ENCODE results near the gene GBP3.
"Not testable (repeated sequence)": the region's sequence is repeated elsewhere in the genome, so short reads cannot be mapped to it uniquely, and the experiment has no call there.

The GBP3 gene

GRCh38 chr1:89041119-89041641, 18.5 kb upstream of the GBP3 start:
- DNase-seq: no peak

GRCh38 chr1:89040315-89040626, 17.6 kb upstream of the GBP3 start:
- no peak for DNase-seq

- no peak for DNase-seq
These were observed 14.5 kb upstream of the GBP3 start for GRCh38 chr1:89037186-89037585.

- DNase-seq: no peak
These were observed 12.4 kb upstream of the GBP3 start for GRCh38 chr1:89035080-89035479.

GRCh38 chr1:89034004-89034403, 11.3 kb upstream of the GBP3 start:
- not testable (repeated sequence) for DNase-seq

GRCh38 chr1:89029051-89029450, 6.4 kb upstream of the GBP3 start:
- DNase-seq: not testable (repeated sequence)

- DNase-seq: no peak
These were observed 3.3 kb upstream of the GBP3 start for GRCh38 chr1:89025928-89026327.

- DNase-seq: no peak
These were observed 360 bp upstream of the GBP3 start for GRCh38 chr1:89023026-89023425.

- DNase-seq: not testable (repeated sequence)
These were observed 4.3 kb downstream of the GBP3 start for GRCh38 chr1:89018318-89018717.

GRCh38 chr1:89008511-89008910, 14.2 kb downstream of the GBP3 start:
- no peak for DNase-seq

GRCh38 chr1:89005286-89006151, 17.1 kb downstream of the GBP3 start:
- DNase-seq: peak in 33 of 56 donors; percentile 6 to 69 (median 45)

GRCh38 chr1:89002176-89002575, 20.5 kb downstream of the GBP3 start:
- DNase-seq: not testable (repeated sequence)

- no peak for DNase-seq
These were observed 21.2 kb downstream of the GBP3 start for GRCh38 chr1:89001510-89001909.

GRCh38 chr1:88998716-88999115, 23.9 kb downstream of the GBP3 start:
- peak in 3 of 56 donors; percentile 8 to 83 (median 12) for DNase-seq

- DNase-seq: no peak
These were observed 32.2 kb downstream of the GBP3 start for GRCh38 chr1:88990426-88990825.

- DNase-seq: no peak
These were observed 37.0 kb downstream of the GBP3 start for GRCh38 chr1:88985692-88986091.

GRCh38 chr1:88985032-88985431, 37.6 kb downstream of the GBP3 start:
- DNase-seq: peak in 20 of 56 donors; percentile 8 to 69 (median 33)

GRCh38 chr1:88984569-88984968, 38.1 kb downstream of the GBP3 start:
- DNase-seq: no peak

- DNase-seq: peak in 3 of 56 donors; percentile 6 to 14 (median 14)
These were observed 38.7 kb downstream of the GBP3 start for GRCh38 chr1:88983791-88984559.

- DNase-seq: no peak
These were observed 40.6 kb downstream of the GBP3 start for GRCh38 chr1:88982055-88982454.

GRCh38 chr1:88981506-88981905, 41.2 kb downstream of the GBP3 start:
- DNase-seq: not testable (repeated sequence)

- DNase-seq: no peak
These were observed 41.8 kb downstream of the GBP3 start for GRCh38 chr1:88980870-88981269.
